CD1c-positive myeloid dendritic cell (primary cell): ENCODE measurements around the gene TOMM22.

Experiments
- DNase-seq: peaks from one replicate; pipeline ENCODE4 v3.0.0-alpha.2; 2016; ENCODE audit errors: extremely low spot score

Gene TOMM22

DNA sequence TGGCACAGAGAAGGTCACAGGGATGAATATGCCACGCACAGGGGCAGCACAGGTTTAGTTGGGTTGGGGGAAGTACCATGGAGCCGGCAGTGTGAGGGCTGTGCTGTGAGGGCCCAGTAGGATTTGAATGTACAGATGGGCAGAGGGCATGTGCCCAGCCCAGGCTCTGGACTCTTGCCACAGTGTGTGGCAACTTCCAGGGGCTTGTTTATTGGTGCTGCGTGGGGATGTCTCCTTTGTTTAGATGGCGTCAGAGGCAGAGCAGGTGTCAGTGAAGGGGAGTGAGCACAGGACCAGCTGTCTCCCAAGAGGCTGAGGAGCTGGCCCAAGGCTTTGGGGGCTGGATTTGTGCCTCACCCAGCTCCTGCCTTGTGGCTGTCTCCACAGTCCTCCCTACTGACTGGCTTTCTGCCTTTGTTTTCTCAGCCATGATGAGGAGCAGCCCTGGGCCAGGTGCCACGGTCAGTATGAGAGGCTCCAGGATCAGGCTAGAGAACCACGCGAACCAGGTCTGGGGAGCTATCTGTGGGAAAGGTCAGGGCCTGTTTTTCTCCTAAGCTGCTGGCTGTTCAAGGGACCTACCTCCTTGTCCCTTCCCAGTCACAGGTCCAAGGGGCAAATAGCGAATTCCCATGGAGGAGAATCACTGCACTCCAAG is 52.1 kb downstream of the TOMM22 start:
- DNase-seq: no peak

DNA sequence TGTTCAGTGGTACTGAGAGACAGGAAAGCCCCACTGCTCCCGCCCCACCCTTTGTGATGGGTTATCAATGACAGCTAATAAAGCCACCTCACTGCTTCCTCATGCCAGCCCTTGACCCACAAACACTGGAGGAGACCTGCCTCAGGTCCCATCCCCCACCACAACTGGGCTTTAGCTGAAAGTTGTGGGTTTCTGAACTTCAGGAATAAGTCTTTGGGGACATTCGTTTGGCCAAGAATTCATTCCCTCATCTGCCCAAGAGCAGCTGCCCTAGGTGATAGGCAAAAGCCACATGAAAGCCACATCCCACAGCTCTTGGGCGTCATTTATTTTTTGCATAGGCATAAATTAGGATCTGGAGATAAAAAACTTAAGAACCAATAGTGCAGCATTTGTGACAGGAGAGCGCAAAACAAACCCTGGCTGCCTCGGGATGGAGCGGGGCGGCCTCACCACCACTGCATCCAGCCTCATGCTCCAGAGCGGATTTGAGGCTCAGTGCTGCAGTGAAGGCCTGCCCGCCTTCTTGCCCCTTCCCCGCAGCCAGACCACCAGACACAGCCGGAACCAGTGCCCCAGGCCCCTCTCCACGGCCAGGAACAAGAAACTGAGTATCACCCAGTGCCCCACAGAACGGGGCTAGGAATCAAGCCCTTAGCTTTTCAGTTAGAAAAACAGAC is 52.8 kb downstream of the TOMM22 start:
- DNase-seq: no peak
